ENCODE results near the gene ART1. TPM values are rescaled to one million over a fixed set of nuclear protein-coding genes. Genes with fewer than 3 reads are reported as not detected.

Gene ART1
- total and polyA plus RNA-seq, 7 experiments from 2014 or later, result not detected

GRCh38 chr11:3669128-3669527 is 24.2 kb downstream of the ART1 start:
- peak overlapping the region in 1 of 9 donors; percentile 32 for H3K27ac Mint-ChIP-seq

DNA sequence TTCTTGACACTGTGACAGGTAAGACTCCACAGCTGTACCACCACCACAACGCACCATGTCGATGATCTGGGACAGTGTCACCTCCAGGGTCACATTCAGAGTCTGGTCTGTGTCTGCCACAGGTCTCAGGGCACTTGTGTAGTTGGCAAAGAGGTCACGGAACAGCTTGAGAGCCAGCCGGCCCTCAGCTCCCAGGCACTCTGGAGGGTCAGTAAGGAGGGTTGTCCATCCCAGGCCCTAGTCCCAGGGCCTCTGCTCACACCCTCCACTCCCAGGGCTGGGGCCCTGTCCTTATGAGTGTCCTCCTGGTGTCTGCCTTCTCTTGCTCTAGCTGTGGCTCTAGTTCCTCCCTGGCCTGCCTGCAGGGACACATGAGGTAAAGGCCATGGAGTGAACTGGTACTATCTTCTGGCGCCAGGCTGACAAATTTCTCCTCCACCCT is 24.8 kb downstream of the ART1 start:
- POLR2A ChIA-PET, result no interaction called here

More at GRCh38 chr11:3669128-3669527, 24.2 kb downstream of the ART1 start:
- no peak overlapping the region for H3K4me3 ChIP-seq (ENCODE audit: low read length)
- Mint-ChIP-seq H3K27me3 (no peaks in the 10 kb centered on the region), H3K4me3 (no peak overlapping the region), H3K36me3 (peaks cover 7 to 59% (median 33%) of the 10 kb centered on the region in 5 donors), H3K9me3 (no peaks in the 10 kb centered on the region), H3K4me1 (peaks cover 0 to 4% (median 0%) of the 10 kb centered on the region in 7 donors)
- no peaks in the 10 kb centered on the region for H3K9me3 ChIP-seq (ENCODE audit: control insufficient read depth in 2 of 3, low read length in 3 of 3)
- POLR2A ChIA-PET, result no interaction called here
- CTCF ChIA-PET, result no interaction called here
- DNase-seq (no peak), ATAC-seq (no peak)
- no peak overlapping the region for H3K27ac ChIP-seq (ENCODE audit: low read depth, low read length)
- no peaks in the 10 kb centered on the region for H3K27me3 ChIP-seq (ENCODE audit: control insufficient read depth in 2 of 2, insufficient read depth in 2 of 2, low read length in 2 of 2)
- no peaks in the 10 kb centered on the region for H3K4me1 ChIP-seq (ENCODE audit: control insufficient read depth in 2 of 2, insufficient read depth in 2 of 2, low read length in 2 of 2)
- intact Hi-C loops (cut with micrococcal nuclease), result no loop called here
- peaks cover 6 to 89% (median 16%) of the 10 kb centered on the region in 3 experiments for H3K36me3 ChIP-seq (ENCODE audit: control insufficient read depth in 2 of 3, insufficient read depth in 3 of 3, low read length in 3 of 3)

GRCh38 chr11:3671334-3672254 is 26.7 kb downstream of the ART1 start, which contains the start of gene CHRNA10:
CHRNA10 (minus strand) TSS chr11:3671384; CDS start chr11:3671312, 72 bp downstream.
- CTCF ChIA-PET, result no interaction called here
- no peaks in the 10 kb centered on the region for H3K9me3 Mint-ChIP-seq

More for the DNA sequence above, 24.8 kb downstream of the ART1 start:
- Histone ChIP-seq H3K27me3 (ENCODE audit: control insufficient read depth in 2 of 2, insufficient read depth in 2 of 2, low read length in 2 of 2) (no peaks in the 10 kb centered on the region), H3K4me3 (ENCODE audit: low read length) (no peak overlapping the region), H3K36me3 (ENCODE audit: control insufficient read depth in 2 of 3, insufficient read depth in 3 of 3, low read length in 3 of 3) (peaks cover 6 to 89% (median 16%) of the 10 kb centered on the region in 3 experiments), H3K27ac (ENCODE audit: low read depth, low read length) (no peak overlapping the region), H3K4me1 (ENCODE audit: control insufficient read depth in 2 of 2, insufficient read depth in 2 of 2, low read length in 2 of 2) (no peaks in the 10 kb centered on the region), H3K9me3 (ENCODE audit: control insufficient read depth in 2 of 3, low read length in 3 of 3) (no peaks in the 10 kb centered on the region)
- CTCF ChIA-PET, result no interaction called here
- intact Hi-C loops (cut with micrococcal nuclease), result no loop called here
- H3K27me3 Mint-ChIP-seq, result no peaks in the 10 kb centered on the region
- peaks cover 8 to 64% (median 37%) of the 10 kb centered on the region in 5 donors for H3K36me3 Mint-ChIP-seq
- peaks cover 0 to 4% (median 0%) of the 10 kb centered on the region in 7 donors for H3K4me1 Mint-ChIP-seq
- H3K9me3 Mint-ChIP-seq, result no peaks in the 10 kb centered on the region
- DNase-seq (no peak), ATAC-seq (no peak)
- no peak overlapping the region for H3K4me3 Mint-ChIP-seq
- peak overlapping the region in 3 of 9 donors; percentile 28 to 63 (median 58) for H3K27ac Mint-ChIP-seq

GRCh38 chr11:3674189-3674588 is 29.3 kb downstream of the ART1 start:
- Histone ChIP-seq H3K27ac (ENCODE audit: low read depth, low read length) (no peak overlapping the region), H3K9me3 (ENCODE audit: control insufficient read depth in 2 of 3, low read length in 3 of 3) (no peaks in the 10 kb centered on the region), H3K4me3 (ENCODE audit: low read length) (no peak overlapping the region), H3K27me3 (ENCODE audit: control insufficient read depth in 2 of 2, insufficient read depth in 2 of 2, low read length in 2 of 2) (no peaks in the 10 kb centered on the region), H3K4me1 (ENCODE audit: control insufficient read depth in 2 of 2, insufficient read depth in 2 of 2, low read length in 2 of 2) (no peaks in the 10 kb centered on the region), H3K36me3 (ENCODE audit: control insufficient read depth in 2 of 3, insufficient read depth in 3 of 3, low read length in 3 of 3) (peaks cover 15 to 96% (median 44%) of the 10 kb centered on the region in 3 experiments)
- ATAC-seq, result no peak
- H3K9me3 Mint-ChIP-seq, result no peaks in the 10 kb centered on the region
- peak overlapping the region in 3 of 9 donors; percentile 25 to 59 (median 41) for H3K27ac Mint-ChIP-seq
- intact Hi-C loops (cut with micrococcal nuclease), result no loop called here
- H3K27me3 Mint-ChIP-seq, result no peaks in the 10 kb centered on the region
- peaks cover 0 to 2% (median 0%) of the 10 kb centered on the region in 7 donors for H3K4me1 Mint-ChIP-seq
- H3K4me3 Mint-ChIP-seq, result no peak overlapping the region
- H3K36me3 Mint-ChIP-seq, result peaks cover 17 to 64% (median 34%) of the 10 kb centered on the region in 5 donors
- ChIA-PET CTCF (no interaction called here), POLR2A (no interaction called here)
- no peak for DNase-seq

More at GRCh38 chr11:3671334-3672254, 26.7 kb downstream of the ART1 start, which contains the start of gene CHRNA10:
- Mint-ChIP-seq H3K4me3 (peak within 1 kb of the TSS in 1 of 10 donors; percentile 1), H3K36me3 (peaks cover 13 to 62% (median 33%) of the 10 kb centered on the region in 5 donors), H3K4me1 (peaks cover 0 to 4% (median 0%) of the 10 kb centered on the region in 7 donors), H3K27ac (peak within 1 kb of the TSS; percentile 26 to 91 (median 58)), H3K27me3 (no peaks in the 10 kb centered on the region)
- no peaks in the 10 kb centered on the region for H3K27me3 ChIP-seq (ENCODE audit: control insufficient read depth in 2 of 2, insufficient read depth in 2 of 2, low read length in 2 of 2)
- intact Hi-C loops (cut with micrococcal nuclease), result no loop called here
- no peak for ATAC-seq
- no peaks in the 10 kb centered on the region for H3K9me3 ChIP-seq (ENCODE audit: control insufficient read depth in 2 of 3, low read length in 3 of 3)
- DNase-seq, result no peak
- no peaks in the 10 kb centered on the region for H3K4me1 ChIP-seq (ENCODE audit: control insufficient read depth in 2 of 2, insufficient read depth in 2 of 2, low read length in 2 of 2)
- no peak within 1 kb of the TSS for H3K27ac ChIP-seq (ENCODE audit: low read depth, low read length)
- POLR2A ChIA-PET, result no interaction called here
- H3K4me3 ChIP-seq (ENCODE audit: low read length), result no peak within 1 kb of the TSS
- peaks cover 7 to 88% (median 31%) of the 10 kb centered on the region in 3 experiments for H3K36me3 ChIP-seq (ENCODE audit: control insufficient read depth in 2 of 3, insufficient read depth in 3 of 3, low read length in 3 of 3)

- intact Hi-C loops (cut with micrococcal nuclease), result no loop called here
- Histone ChIP-seq H3K27me3 (ENCODE audit: control insufficient read depth in 2 of 2, insufficient read depth in 2 of 2, low read length in 2 of 2) (no peaks in the 10 kb centered on the region), H3K27ac (ENCODE audit: low read depth, low read length) (no peak overlapping the region), H3K4me3 (ENCODE audit: low read length) (no peak overlapping the region), H3K36me3 (ENCODE audit: control insufficient read depth in 2 of 3, insufficient read depth in 3 of 3, low read length in 3 of 3) (peaks cover 21 to 98% (median 53%) of the 10 kb centered on the region in 3 experiments), H3K4me1 (ENCODE audit: control insufficient read depth in 2 of 2, insufficient read depth in 2 of 2, low read length in 2 of 2) (no peaks in the 10 kb centered on the region), H3K9me3 (ENCODE audit: control insufficient read depth in 2 of 3, low read length in 3 of 3) (no peaks in the 10 kb centered on the region)
- peak overlapping the region in 1 of 9 donors; percentile 8 for H3K27ac Mint-ChIP-seq
- DNase-seq (no peak), ATAC-seq (no peak)
- H3K36me3 Mint-ChIP-seq, result peaks cover 26 to 63% (median 30%) of the 10 kb centered on the region in 5 donors
- ChIA-PET POLR2A (no interaction called here), CTCF (no interaction called here)
- H3K9me3 Mint-ChIP-seq, result peaks cover 0 to 1% (median 0%) of the 10 kb centered on the region in 11 donors
- peaks cover 0 to 5% (median 0%) of the 10 kb centered on the region in 7 donors for H3K4me1 Mint-ChIP-seq
- no peaks in the 10 kb centered on the region for H3K27me3 Mint-ChIP-seq
- no peak overlapping the region for H3K4me3 Mint-ChIP-seq
Observed at GRCh38 chr11:3675971-3676370, 31.0 kb downstream of the ART1 start.

GRCh38 chr11:3679077-3679476 is 34.1 kb downstream of the ART1 start:
- ChIA-PET POLR2A (no interaction called here), CTCF (no interaction called here)
- DNase-seq, result peak in 1 of 9 donors; percentile 3
- Mint-ChIP-seq H3K27me3 (no peaks in the 10 kb centered on the region), H3K27ac (peak overlapping the region in 1 of 9 donors; percentile 49), H3K36me3 (peaks cover 29 to 77% (median 37%) of the 10 kb centered on the region in 5 donors), H3K4me1 (peaks cover 3 to 15% (median 8%) of the 10 kb centered on the region in 7 donors), H3K4me3 (no peak overlapping the region), H3K9me3 (peaks cover 0 to 1% (median 0%) of the 10 kb centered on the region in 11 donors)
- no peak for ATAC-seq
- Histone ChIP-seq H3K9me3 (ENCODE audit: control insufficient read depth in 2 of 3, low read length in 3 of 3) (no peaks in the 10 kb centered on the region), H3K4me1 (ENCODE audit: control insufficient read depth in 2 of 2, insufficient read depth in 2 of 2, low read length in 2 of 2) (peaks cover 0 to 4% of the 10 kb centered on the region in 2 donors), H3K4me3 (ENCODE audit: low read length) (no peak overlapping the region), H3K27ac (ENCODE audit: low read depth, low read length) (no peak overlapping the region), H3K36me3 (ENCODE audit: control insufficient read depth in 2 of 3, insufficient read depth in 3 of 3, low read length in 3 of 3) (peaks cover 21 to 92% (median 56%) of the 10 kb centered on the region in 3 experiments), H3K27me3 (ENCODE audit: control insufficient read depth in 2 of 2, insufficient read depth in 2 of 2, low read length in 2 of 2) (no peaks in the 10 kb centered on the region)
- intact Hi-C loops (cut with micrococcal nuclease), result no loop called here
